WTC11 (cell line): ENCODE measurements around the gene RECK. TPM values are rescaled to one million over a fixed set of nuclear protein-coding genes. Genes with fewer than 3 reads are reported as not detected.

Experiments
- ATAC-seq: fragments of 200-7000 bp; cut with Tn5 transposase; 2 replicates; pipeline ENCODE4 v1.10.0; 2021; ENCODE audit warnings: mild to moderate bottlenecking, moderate library complexity
- CTCF ChIA-PET: fragments of 300-600 bp; sonication (Branson Sonifier 250); formaldehyde crosslinking; loops from one replicate; lab custom pipeline; 2021; ENCODE audit warnings: antibody characterized with exemption; lab: Charles Lee
- POLR2A ChIA-PET: fragments of 350-600 bp; sonication (Branson Sonifier 250); formaldehyde crosslinking; loops from one replicate; lab custom pipeline; 2021; ENCODE audit warnings: antibody characterized with exemption; lab: Charles Lee
- DNase-seq: peaks from one replicate; pipeline ENCODE4 v3.0.0; 2021; ENCODE audit warnings: low spot score
- H3K27ac Mint-ChIP-seq: 2 replicates; pipeline ENCODE4 v1.8.0; 2021; ENCODE audit warnings: mixed read lengths
- H3K27me3 Mint-ChIP-seq: 2 replicates; pipeline ENCODE4 v1.8.0; 2021; ENCODE audit warnings: low read depth, mild to moderate bottlenecking, moderate library complexity, mixed read lengths
- H3K36me3 Mint-ChIP-seq: 2 replicates; pipeline ENCODE4 v1.8.0; 2021; ENCODE audit warnings: mixed read lengths
- H3K4me1 Mint-ChIP-seq: 2 replicates; pipeline ENCODE4 v1.8.0; 2022; ENCODE audit warnings: mixed read lengths
- H3K4me3 Mint-ChIP-seq: 2 replicates; pipeline ENCODE4 v1.8.0; 2021; ENCODE audit warnings: mild to moderate bottlenecking, moderate library complexity, mixed read lengths
- H3K9me3 Mint-ChIP-seq: 2 replicates; pipeline ENCODE4 v1.8.0; 2021; ENCODE audit warnings: mixed read lengths
- ATF1 ChIP-seq: sonication (generic); formaldehyde crosslinking; IDR thresholded peaks from 2 replicates; pipeline ENCODE4 v1.8.1; 2023; ENCODE audit warnings: mild to moderate bottlenecking, moderate library complexity, missing genetic modification reagents
- CREM ChIP-seq: sonication (generic); formaldehyde crosslinking; IDR thresholded peaks from 2 replicates; pipeline ENCODE4 v1.8.1; 2022; ENCODE audit warnings: mild to moderate bottlenecking, missing genetic modification reagents, moderate library complexity
- ESRRA ChIP-seq: sonication (generic); formaldehyde crosslinking; IDR thresholded peaks from 2 replicates; pipeline ENCODE4 v1.8.1; 2022; ENCODE audit warnings: mild to moderate bottlenecking, missing genetic modification reagents, borderline replicate concordance
- ETV6 ChIP-seq: sonication (generic); formaldehyde crosslinking; IDR thresholded peaks from 2 replicates; pipeline ENCODE4 v1.8.1; 2022; ENCODE audit warnings: mild to moderate bottlenecking, missing genetic modification reagents
- FOXJ3 ChIP-seq: sonication (generic); formaldehyde crosslinking; IDR thresholded peaks from 2 replicates; pipeline ENCODE4 v1.9.0; 2021; ENCODE audit warnings: missing genetic modification reagents, mild to moderate bottlenecking, borderline replicate concordance
- GABPB1 ChIP-seq: sonication (generic); formaldehyde crosslinking; IDR thresholded peaks from 2 replicates; pipeline ENCODE4 v1.8.1; 2023; ENCODE audit warnings: mild to moderate bottlenecking, missing genetic modification reagents
- MXD4 ChIP-seq: fragments of 250-450 bp; sonication (Bioruptor Pico); IDR thresholded peaks from 2 replicates; pipeline ENCODE4 v1.8.0; 2021; ENCODE audit warnings: mild to moderate bottlenecking, moderate library complexity, borderline replicate concordance
- NFE2L1 ChIP-seq: sonication (generic); formaldehyde crosslinking; IDR thresholded peaks from 2 replicates; pipeline ENCODE4 v1.8.1; 2023; ENCODE audit warnings: missing genetic modification reagents
- SOX15 ChIP-seq: fragments of 250-450 bp; sonication (Bioruptor Pico); IDR thresholded peaks from 2 replicates; pipeline ENCODE4 v1.9.0; 2021; ENCODE audit warnings: mild to moderate bottlenecking
- SP1 ChIP-seq: sonication (generic); formaldehyde crosslinking; conservative IDR thresholded peaks from 2 replicates; pipeline ENCODE4 v1.8.1; 2022; ENCODE audit warnings: missing genetic modification reagents
- TEAD4 ChIP-seq: sonication (generic); formaldehyde crosslinking; IDR thresholded peaks from 2 replicates; pipeline ENCODE4 v1.8.0; 2022; ENCODE audit warnings: mild to moderate bottlenecking, missing genetic modification reagents
- ZNF263 ChIP-seq: sonication (generic); formaldehyde crosslinking; IDR thresholded peaks from 2 replicates; pipeline ENCODE4 v1.8.1; 2022; ENCODE audit warnings: low read depth, mild to moderate bottlenecking, moderate library complexity, missing genetic modification reagents
- total RNA-seq: library from RNA; stranded (reverse); gene quantifications from 3 replicates; pipeline ENCODE4 v1.2.3, GENCODE V29; 2021
- TF ChIP-seq, protein P1 (sequence below): sonication (generic); formaldehyde crosslinking; IDR thresholded peaks from 2 replicates; pipeline ENCODE4 v1.8.1; 2022; ENCODE audit warnings: mild to moderate bottlenecking, moderate library complexity, missing genetic modification reagents
- TF ChIP-seq, protein P2 (sequence below): fragments of 250-450 bp; sonication (Bioruptor Pico); IDR thresholded peaks from 2 replicates; pipeline ENCODE4 v1.9.0; 2021; ENCODE audit warnings: mild to moderate bottlenecking, borderline replicate concordance
- TF ChIP-seq, protein P3 (sequence below): fragments of 200-600 bp; IDR thresholded peaks from 2 replicates; pipeline ENCODE4 v1.8.0; 2022; ENCODE audit warnings: antibody characterized with exemption
- TF ChIP-seq, protein P4 (sequence below): sonication (generic); formaldehyde crosslinking; IDR thresholded peaks from 2 replicates; pipeline ENCODE4 v1.8.0; 2022; ENCODE audit warnings: mild to moderate bottlenecking, missing genetic modification reagents
- TF ChIP-seq, protein P5 (sequence below): sonication (generic); formaldehyde crosslinking; IDR thresholded peaks from 2 replicates; pipeline ENCODE4 v1.8.1; 2023; ENCODE audit warnings: mild to moderate bottlenecking, missing genetic modification reagents, moderate library complexity
- TF ChIP-seq, protein P6 (sequence below): sonication (generic); formaldehyde crosslinking; IDR thresholded peaks from 2 replicates; pipeline ENCODE4 v1.8.0; 2023; ENCODE audit warnings: missing genetic modification reagents, mild to moderate bottlenecking, borderline replicate concordance

Gene RECK
- total RNA-seq, 1 experiment from 2014 or later: 11.2 TPM

DNA sequence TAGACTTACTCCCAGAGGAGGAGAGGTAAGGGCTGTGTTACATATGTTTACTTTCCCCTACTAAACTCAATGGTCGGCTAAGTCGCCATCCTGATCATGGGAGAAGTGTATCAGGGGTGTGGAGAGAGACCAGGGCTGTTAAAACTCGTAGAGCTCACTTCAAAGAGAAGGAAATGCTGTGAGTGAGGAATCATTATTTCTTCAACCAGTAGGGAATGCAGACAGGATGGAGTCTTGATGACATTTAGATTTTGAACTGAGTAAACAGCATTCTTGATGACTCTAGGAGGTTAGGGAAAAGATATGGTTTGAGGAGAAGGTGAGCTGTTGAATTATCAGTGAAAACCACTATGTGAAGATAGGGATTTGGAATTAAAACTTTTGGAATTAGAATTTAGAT is 17.3 kb downstream of the RECK start:
- no peak overlapping the region for H3K4me3 Mint-ChIP-seq
- no peak for DNase-seq
- no peaks in the 10 kb centered on the region for H3K9me3 Mint-ChIP-seq
- no peaks in the 10 kb centered on the region for H3K27me3 Mint-ChIP-seq
- ChIA-PET CTCF (interaction anchor here (0.5 to 1.6 kb wide), 4 partner anchors 43 to 172 kb away, joined by 3 to 6 read pairs (median 4); no protein-coding TSS in a partner anchor), POLR2A (interaction anchor here (0.7 kb wide), 2 partner anchors 120 to 670 kb away, joined by 8 read pairs; no protein-coding TSS in a partner anchor)
- ATAC-seq: 0 out of 2 replicates have a peak, but pooled peaks have one; percentile 26
- no peaks in the 10 kb centered on the region for H3K36me3 Mint-ChIP-seq
- H3K27ac Mint-ChIP-seq: peak overlapping the region; percentile 43
- peaks cover 7% of the 10 kb centered on the region for H3K4me1 Mint-ChIP-seq
- TF ChIP-seq ETV6 (no peak), TEAD4 (CRISPR knock-in tag) (no peak), CREM (CRISPR knock-in tag) (no peak), ESRRA (CRISPR knock-in tag) (no peak), FOXJ3 (CRISPR knock-in tag) (no peak), ZNF263 (CRISPR knock-in tag) (no peak), GABPB1 (CRISPR knock-in tag) (no peak), ATF1 (CRISPR knock-in tag) (no peak), SOX15 (CRISPR knock-in tag) (no peak), MXD4 (no peak), SP1 (CRISPR knock-in tag) (no peak), NFE2L1 (CRISPR knock-in tag) (no peak)
- TF ChIP-seq, protein P1, sequence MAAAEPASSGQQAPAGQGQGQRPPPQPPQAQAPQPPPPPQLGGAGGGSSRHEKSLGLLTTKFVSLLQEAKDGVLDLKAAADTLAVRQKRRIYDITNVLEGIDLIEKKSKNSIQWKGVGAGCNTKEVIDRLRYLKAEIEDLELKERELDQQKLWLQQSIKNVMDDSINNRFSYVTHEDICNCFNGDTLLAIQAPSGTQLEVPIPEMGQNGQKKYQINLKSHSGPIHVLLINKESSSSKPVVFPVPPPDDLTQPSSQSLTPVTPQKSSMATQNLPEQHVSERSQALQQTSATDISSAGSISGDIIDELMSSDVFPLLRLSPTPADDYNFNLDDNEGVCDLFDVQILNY: no peak
- TF ChIP-seq, protein P2, sequence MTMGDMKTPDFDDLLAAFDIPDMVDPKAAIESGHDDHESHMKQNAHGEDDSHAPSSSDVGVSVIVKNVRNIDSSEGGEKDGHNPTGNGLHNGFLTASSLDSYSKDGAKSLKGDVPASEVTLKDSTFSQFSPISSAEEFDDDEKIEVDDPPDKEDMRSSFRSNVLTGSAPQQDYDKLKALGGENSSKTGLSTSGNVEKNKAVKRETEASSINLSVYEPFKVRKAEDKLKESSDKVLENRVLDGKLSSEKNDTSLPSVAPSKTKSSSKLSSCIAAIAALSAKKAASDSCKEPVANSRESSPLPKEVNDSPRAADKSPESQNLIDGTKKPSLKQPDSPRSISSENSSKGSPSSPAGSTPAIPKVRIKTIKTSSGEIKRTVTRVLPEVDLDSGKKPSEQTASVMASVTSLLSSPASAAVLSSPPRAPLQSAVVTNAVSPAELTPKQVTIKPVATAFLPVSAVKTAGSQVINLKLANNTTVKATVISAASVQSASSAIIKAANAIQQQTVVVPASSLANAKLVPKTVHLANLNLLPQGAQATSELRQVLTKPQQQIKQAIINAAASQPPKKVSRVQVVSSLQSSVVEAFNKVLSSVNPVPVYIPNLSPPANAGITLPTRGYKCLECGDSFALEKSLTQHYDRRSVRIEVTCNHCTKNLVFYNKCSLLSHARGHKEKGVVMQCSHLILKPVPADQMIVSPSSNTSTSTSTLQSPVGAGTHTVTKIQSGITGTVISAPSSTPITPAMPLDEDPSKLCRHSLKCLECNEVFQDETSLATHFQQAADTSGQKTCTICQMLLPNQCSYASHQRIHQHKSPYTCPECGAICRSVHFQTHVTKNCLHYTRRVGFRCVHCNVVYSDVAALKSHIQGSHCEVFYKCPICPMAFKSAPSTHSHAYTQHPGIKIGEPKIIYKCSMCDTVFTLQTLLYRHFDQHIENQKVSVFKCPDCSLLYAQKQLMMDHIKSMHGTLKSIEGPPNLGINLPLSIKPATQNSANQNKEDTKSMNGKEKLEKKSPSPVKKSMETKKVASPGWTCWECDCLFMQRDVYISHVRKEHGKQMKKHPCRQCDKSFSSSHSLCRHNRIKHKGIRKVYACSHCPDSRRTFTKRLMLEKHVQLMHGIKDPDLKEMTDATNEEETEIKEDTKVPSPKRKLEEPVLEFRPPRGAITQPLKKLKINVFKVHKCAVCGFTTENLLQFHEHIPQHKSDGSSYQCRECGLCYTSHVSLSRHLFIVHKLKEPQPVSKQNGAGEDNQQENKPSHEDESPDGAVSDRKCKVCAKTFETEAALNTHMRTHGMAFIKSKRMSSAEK: no peak
- TF ChIP-seq, protein P3, sequence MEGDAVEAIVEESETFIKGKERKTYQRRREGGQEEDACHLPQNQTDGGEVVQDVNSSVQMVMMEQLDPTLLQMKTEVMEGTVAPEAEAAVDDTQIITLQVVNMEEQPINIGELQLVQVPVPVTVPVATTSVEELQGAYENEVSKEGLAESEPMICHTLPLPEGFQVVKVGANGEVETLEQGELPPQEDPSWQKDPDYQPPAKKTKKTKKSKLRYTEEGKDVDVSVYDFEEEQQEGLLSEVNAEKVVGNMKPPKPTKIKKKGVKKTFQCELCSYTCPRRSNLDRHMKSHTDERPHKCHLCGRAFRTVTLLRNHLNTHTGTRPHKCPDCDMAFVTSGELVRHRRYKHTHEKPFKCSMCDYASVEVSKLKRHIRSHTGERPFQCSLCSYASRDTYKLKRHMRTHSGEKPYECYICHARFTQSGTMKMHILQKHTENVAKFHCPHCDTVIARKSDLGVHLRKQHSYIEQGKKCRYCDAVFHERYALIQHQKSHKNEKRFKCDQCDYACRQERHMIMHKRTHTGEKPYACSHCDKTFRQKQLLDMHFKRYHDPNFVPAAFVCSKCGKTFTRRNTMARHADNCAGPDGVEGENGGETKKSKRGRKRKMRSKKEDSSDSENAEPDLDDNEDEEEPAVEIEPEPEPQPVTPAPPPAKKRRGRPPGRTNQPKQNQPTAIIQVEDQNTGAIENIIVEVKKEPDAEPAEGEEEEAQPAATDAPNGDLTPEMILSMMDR: no peak
- TF ChIP-seq, protein P4, sequence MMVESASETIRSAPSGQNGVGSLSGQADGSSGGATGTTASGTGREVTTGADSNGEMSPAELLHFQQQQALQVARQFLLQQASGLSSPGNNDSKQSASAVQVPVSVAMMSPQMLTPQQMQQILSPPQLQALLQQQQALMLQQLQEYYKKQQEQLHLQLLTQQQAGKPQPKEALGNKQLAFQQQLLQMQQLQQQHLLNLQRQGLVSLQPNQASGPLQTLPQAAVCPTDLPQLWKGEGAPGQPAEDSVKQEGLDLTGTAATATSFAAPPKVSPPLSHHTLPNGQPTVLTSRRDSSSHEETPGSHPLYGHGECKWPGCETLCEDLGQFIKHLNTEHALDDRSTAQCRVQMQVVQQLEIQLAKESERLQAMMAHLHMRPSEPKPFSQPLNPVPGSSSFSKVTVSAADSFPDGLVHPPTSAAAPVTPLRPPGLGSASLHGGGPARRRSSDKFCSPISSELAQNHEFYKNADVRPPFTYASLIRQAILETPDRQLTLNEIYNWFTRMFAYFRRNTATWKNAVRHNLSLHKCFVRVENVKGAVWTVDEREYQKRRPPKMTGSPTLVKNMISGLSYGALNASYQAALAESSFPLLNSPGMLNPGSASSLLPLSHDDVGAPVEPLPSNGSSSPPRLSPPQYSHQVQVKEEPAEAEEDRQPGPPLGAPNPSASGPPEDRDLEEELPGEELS: no peak
- TF ChIP-seq, protein P5, sequence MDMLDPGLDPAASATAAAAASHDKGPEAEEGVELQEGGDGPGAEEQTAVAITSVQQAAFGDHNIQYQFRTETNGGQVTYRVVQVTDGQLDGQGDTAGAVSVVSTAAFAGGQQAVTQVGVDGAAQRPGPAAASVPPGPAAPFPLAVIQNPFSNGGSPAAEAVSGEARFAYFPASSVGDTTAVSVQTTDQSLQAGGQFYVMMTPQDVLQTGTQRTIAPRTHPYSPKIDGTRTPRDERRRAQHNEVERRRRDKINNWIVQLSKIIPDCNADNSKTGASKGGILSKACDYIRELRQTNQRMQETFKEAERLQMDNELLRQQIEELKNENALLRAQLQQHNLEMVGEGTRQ: no peak
- TF ChIP-seq, protein P6, sequence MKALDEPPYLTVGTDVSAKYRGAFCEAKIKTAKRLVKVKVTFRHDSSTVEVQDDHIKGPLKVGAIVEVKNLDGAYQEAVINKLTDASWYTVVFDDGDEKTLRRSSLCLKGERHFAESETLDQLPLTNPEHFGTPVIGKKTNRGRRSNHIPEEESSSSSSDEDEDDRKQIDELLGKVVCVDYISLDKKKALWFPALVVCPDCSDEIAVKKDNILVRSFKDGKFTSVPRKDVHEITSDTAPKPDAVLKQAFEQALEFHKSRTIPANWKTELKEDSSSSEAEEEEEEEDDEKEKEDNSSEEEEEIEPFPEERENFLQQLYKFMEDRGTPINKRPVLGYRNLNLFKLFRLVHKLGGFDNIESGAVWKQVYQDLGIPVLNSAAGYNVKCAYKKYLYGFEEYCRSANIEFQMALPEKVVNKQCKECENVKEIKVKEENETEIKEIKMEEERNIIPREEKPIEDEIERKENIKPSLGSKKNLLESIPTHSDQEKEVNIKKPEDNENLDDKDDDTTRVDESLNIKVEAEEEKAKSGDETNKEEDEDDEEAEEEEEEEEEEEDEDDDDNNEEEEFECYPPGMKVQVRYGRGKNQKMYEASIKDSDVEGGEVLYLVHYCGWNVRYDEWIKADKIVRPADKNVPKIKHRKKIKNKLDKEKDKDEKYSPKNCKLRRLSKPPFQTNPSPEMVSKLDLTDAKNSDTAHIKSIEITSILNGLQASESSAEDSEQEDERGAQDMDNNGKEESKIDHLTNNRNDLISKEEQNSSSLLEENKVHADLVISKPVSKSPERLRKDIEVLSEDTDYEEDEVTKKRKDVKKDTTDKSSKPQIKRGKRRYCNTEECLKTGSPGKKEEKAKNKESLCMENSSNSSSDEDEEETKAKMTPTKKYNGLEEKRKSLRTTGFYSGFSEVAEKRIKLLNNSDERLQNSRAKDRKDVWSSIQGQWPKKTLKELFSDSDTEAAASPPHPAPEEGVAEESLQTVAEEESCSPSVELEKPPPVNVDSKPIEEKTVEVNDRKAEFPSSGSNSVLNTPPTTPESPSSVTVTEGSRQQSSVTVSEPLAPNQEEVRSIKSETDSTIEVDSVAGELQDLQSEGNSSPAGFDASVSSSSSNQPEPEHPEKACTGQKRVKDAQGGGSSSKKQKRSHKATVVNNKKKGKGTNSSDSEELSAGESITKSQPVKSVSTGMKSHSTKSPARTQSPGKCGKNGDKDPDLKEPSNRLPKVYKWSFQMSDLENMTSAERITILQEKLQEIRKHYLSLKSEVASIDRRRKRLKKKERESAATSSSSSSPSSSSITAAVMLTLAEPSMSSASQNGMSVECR (CRISPR knock-in tag): no peak
